GM12878 (cell line): ENCODE results near the gene APOE. TPM values are rescaled to one million over a fixed set of nuclear protein-coding genes. Genes with fewer than 3 reads are reported as not detected.

Experiments used
- ATAC-seq: fragments of 200-7000 bp; cut with Tn5 transposase; 3 replicates; pipeline ENCODE4 v1.9.1; 2020; ENCODE audit warnings: mild to moderate bottlenecking, moderate library complexity
- BruUV-seq: library from RNA; stranded (reverse); fragments of 400-500 nt; replicated peaks from 2 replicates; lab custom pipeline; 2021; lab: Mats Ljungman, UMichigan
- CTCF ChIA-PET: fragments of 300-600 bp; sonication (Branson Sonifier 250); formaldehyde crosslinking; extraction: SDS; loops from one replicate; lab custom pipeline; 2021; ENCODE audit warnings: inconsistent platforms; lab: Yijun Ruan, JAX
- POLR2A ChIA-PET: fragments of 350-600 bp; formaldehyde crosslinking; extraction: SDS; loops from one replicate; lab custom pipeline; 2021; ENCODE audit warnings: inconsistent platforms; lab: Charles Lee
- RAD21 ChIA-PET: fragments of 300-600 bp; sonication (Branson Sonifier 250); formaldehyde crosslinking; loops from one replicate; lab custom pipeline; 2023; ENCODE audit warnings: antibody characterized with exemption; ENCODE audit not compliant: unreplicated experiment; lab: Charles Lee
- SMC1A ChIA-PET: fragments of 300-600 bp; sonication (Branson Sonifier 250); formaldehyde crosslinking; loops from one replicate; lab custom pipeline; 2023; ENCODE audit not compliant: unreplicated experiment, uncharacterized antibody; lab: Charles Lee
- DNase-seq: peaks from one replicate; pipeline ENCODE4 v3.0.0-alpha.2; 2011; ENCODE audit warnings: low read depth, low spot score
- FAIRE-seq: peaks from 3 replicates; lab custom pipeline; 2011; peaks lifted over from hg19 to GRCh38; lab: Jason Lieb, UNC
- H2AFZ ChIP-seq: 2 replicates; pipeline ENCODE4 v1.6.0; 2011; ENCODE audit warnings: low read depth, low read length, control low read depth; ENCODE audit not compliant: control insufficient read depth
- H3K27ac ChIP-seq: 2 replicates; pipeline ENCODE4 v1.5.1; 2011; ENCODE audit warnings: control low read depth; ENCODE audit not compliant: control insufficient read depth, insufficient read depth
- H3K27me3 ChIP-seq, 2 experiments: replicated peaks in 1 of 2; 2 replicates each; pipeline versions ENCODE4 v1.6.0 to v1.6.1; 2011; ENCODE audit warnings: low read length in 1 of 2; ENCODE audit not compliant: control insufficient read depth in 2 of 2, insufficient read depth in 2 of 2
- H3K36me3 ChIP-seq, 2 experiments: 2 replicates each; pipeline ENCODE4 v1.5.1; 2011; ENCODE audit warnings: low read length in 1 of 2; ENCODE audit not compliant: control insufficient read depth in 2 of 2, insufficient read depth in 2 of 2
- H3K4me1 ChIP-seq: 2 replicates; pipeline ENCODE4 v1.6.1; 2011; ENCODE audit warnings: mild to moderate bottlenecking, low read length, moderate library complexity, mixed read lengths; ENCODE audit not compliant: control insufficient read depth, insufficient read depth
- H3K4me2 ChIP-seq: 2 replicates; pipeline ENCODE4 v1.6.0; 2011; ENCODE audit warnings: control low read depth; ENCODE audit not compliant: control insufficient read depth, insufficient read depth
- H3K4me3 ChIP-seq: fragments of 200-600 bp; sonication (generic); 2 replicates; pipeline ENCODE4 v1.5.1; 2016
- H3K79me2 ChIP-seq: 2 replicates; pipeline ENCODE4 v1.6.0; 2011; ENCODE audit warnings: low read length; ENCODE audit not compliant: control insufficient read depth, insufficient read depth
- H3K9ac ChIP-seq: 2 replicates; pipeline ENCODE4 v1.8.0; 2011; ENCODE audit warnings: low read length, control low read depth, mixed read lengths; ENCODE audit not compliant: control insufficient read depth, insufficient read depth
- H3K9me3 ChIP-seq: replicated peaks from 3 replicates; pipeline ENCODE4 v1.5.1; 2011; ENCODE audit warnings: mild to moderate bottlenecking, low read length; ENCODE audit not compliant: control insufficient read depth, insufficient read depth
- H4K20me1 ChIP-seq: 2 replicates; pipeline ENCODE4 v1.6.0; 2011; ENCODE audit not compliant: control insufficient read depth, insufficient read depth
- CHD4 ChIP-seq: fragments of 200-600 bp; sonication (generic); IDR thresholded peaks from 2 replicates; pipeline ENCODE4 v1.6.1; 2016; ENCODE audit warnings: mild to moderate bottlenecking
- EED ChIP-seq: sonication (generic); IDR thresholded peaks from 2 replicates; pipeline ENCODE4 v1.6.1; 2016; ENCODE audit warnings: antibody characterized with exemption, low read depth
- POLR2A ChIP-seq: IDR thresholded peaks from 2 replicates; pipeline ENCODE4 v1.6.1; 2011; ENCODE audit warnings: low read depth, mild to moderate bottlenecking, low read length
- SIX5 ChIP-seq: IDR thresholded peaks from 2 replicates; pipeline ENCODE4 v1.6.1; 2011; ENCODE audit warnings: mild to moderate bottlenecking, low read depth, low read length, moderate library complexity; ENCODE audit not compliant: severe bottlenecking
- WGBS: methylation state at CpG from one replicate; pipeline ENCODE4 v1.1.6; 2016; ENCODE audit warnings: low lambda C conversion rate; ENCODE audit not compliant: insufficient replicate concordance, insufficient coverage; ENCODE audit errors: missing lambda C conversion rate; 5-methylcytosine and 5-hydroxymethylcytosine counted together
- in situ Hi-C: fragments of 300-500 bp; cut with MboI; formaldehyde crosslinking; loops from 9 replicates; pipeline ENCODE4 v1.14.3; 2018; ENCODE audit warnings: mixed read lengths
- intact Hi-C: fragments of 100-400 bp; cut with micrococcal nuclease; formaldehyde crosslinking; loops from one replicate; pipeline ENCODE4 v1.14.2; 2022; ENCODE audit not compliant: unreplicated experiment
- polyA plus RNA-seq, 11 experiments: library from polyadenylated mRNA; depleted of rRNA in 4 of 11; unstranded in 6 of 11; stranded (reverse) in 5 of 11; fragments of >200 nt; fragmentation: Nextera tagmentation in 4 of 11; fragmentation: Illumina TruSeq in 1 of 11; extraction: Ambion mirVana in 4 of 11; extraction: Trizol in 1 of 11; gene quantifications; 1 replicate in 1 of 11; 2 replicates in 10 of 11; pipeline versions ENCODE4 v1.2.1 to v1.2.3, GENCODE V29; 2011 to 2016; ENCODE audit warnings: inconsistent platforms in 2 of 11, missing spikeins in 2 of 11, low read depth in 1 of 11
- total RNA-seq, 4 experiments: library from RNA; depleted of rRNA in 3 of 4; stranded (reverse); fragments of >200 nt in 3 of 4; fragmentation: Illumina TruSeq in 1 of 4; extraction: Trizol in 1 of 4; gene quantifications; 2 replicates each; pipeline versions ENCODE4 v1.2.1 to v1.2.3, GENCODE V29; 2013 to 2021

APOE gene
- total and polyA plus RNA-seq, 10 of the 15 experiments (the other 5 are each of a cell fraction or from before 2014, with no cell fraction given), result 0.22 to 3.7 (median 0.44) TPM; not detected in 4

DNA sequence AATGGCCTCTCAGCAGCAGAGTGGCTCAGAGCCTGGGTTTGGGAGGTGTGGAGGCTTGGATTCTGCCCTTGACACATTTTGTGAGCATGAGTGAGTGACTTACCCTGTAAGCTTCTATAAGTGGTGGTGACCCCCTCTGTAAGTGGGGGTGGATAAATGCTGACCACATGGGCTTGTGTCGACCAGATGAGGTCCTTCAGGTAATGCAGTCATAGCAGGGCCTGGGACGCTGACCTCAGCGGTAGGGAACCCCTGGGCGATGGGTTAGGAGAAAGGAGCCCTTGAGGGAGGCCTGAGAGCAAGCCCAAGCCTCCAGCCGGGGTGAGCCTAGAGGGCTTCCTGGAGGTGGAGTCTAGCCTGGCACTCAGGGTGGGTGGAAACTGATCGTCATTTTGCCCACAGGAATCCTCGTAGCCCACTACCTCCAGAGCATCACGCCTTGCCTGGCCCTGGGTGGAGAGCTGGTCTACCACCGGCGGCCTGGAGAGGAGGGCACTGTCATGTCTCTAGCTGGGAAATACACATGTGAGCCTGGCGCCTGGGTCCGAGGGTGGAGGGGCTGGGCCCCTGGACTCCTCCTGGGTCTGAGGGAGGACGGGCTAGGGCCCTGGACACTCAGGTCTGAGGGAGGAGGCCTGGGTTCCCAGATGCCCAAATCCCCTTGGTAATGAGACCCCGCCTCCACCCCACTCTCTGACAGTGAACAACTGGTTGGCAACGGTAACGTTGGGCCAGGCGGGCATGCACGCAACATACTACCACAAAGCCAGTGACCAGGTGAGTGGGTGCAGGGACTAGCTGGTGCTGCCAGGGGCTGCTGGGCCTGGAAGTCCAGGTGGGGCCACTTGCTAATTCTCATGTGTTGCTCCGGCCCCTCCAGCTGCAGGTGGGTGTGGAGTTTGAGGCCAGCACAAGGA, 5.0 kb upstream of the APOE start:
- DNase-seq (no peak), FAIRE-seq (no peak), ATAC-seq (no peak)
- Histone ChIP-seq H3K79me2 (no peaks in the 10 kb centered on the region), H3K27me3 (no peaks in the 10 kb centered on the region), H3K9ac (no peak overlapping the region), H3K4me2 (no peak overlapping the region), H3K9me3 (no peaks in the 10 kb centered on the region), H4K20me1 (no peaks in the 10 kb centered on the region; the same call in 1 of the 2 replicates), H2AFZ (no peak overlapping the region), H3K27ac (no peak overlapping the region), H3K36me3 (peaks cover 13 to 31% of the 10 kb centered on the region in 2 experiments; a peak in 3 of 4 replicates), H3K4me3 (no peak overlapping the region), H3K4me1 (no peaks in the 10 kb centered on the region)
- ChIA-PET RAD21 (no interaction called here), POLR2A (no interaction called here), SMC1A (no interaction called here), CTCF (interaction anchor here (1.0 to 1.6 kb wide), 2 partner anchors 49 to 159 kb away, joined by 3 to 4 read pairs; no protein-coding TSS in a partner anchor)
- no peak for TF ChIP-seq SIX5
- no peak for TF ChIP-seq EED
- TF ChIP-seq POLR2A, result no peak
- BruUV-seq, result no TSS peak
- intact Hi-C loops (no loop called here), in situ Hi-C loops (loop anchor here (5.0 to 10.0 kb wide), 3 partner anchors 54 to 434 kb away; partner anchors contain the start of gene CLPTM1)
- WGBS, result 95% methylated on average over 19 of the region's 19 CpGs

DNA sequence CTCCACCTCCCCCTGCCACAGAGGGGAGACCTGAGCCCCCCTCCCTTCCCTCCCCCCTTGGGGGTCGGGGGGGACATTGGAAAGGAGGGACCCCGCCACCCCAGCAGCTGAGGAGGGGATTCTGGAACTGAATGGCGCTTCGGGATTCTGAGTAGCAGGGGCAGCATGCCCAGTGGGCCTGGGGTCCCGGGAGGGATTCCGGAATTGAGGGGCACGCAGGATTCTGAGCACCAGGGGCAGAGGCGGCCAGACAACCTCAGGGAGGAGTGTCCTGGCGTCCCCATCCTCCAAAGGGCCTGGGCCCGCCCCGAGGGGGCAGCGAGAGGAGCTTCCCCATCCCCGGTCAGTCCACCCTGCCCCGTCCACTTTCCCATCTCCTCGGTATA, 2.4 kb upstream of the APOE start:
- WGBS, result 65% methylated on average over 11 of the region's 15 CpGs
- SMC1A ChIA-PET, result interaction anchor here (2.3 kb wide), 1 partner anchor 48 kb away, joined by 11 read pairs; no protein-coding TSS in a partner anchor
- Histone ChIP-seq H3K4me1 (no peaks in the 10 kb centered on the region), H3K9me3 (no peaks in the 10 kb centered on the region), H3K9ac (no peak overlapping the region), H3K79me2 (no peaks in the 10 kb centered on the region), H2AFZ (no peak overlapping the region), H3K27me3 (no peaks in the 10 kb centered on the region), H3K4me3 (no peak overlapping the region), H3K27ac (no peak overlapping the region), H3K4me2 (no peak overlapping the region), H3K36me3 (peaks cover 8 to 22% of the 10 kb centered on the region in 2 experiments; a peak in 3 of 4 replicates), H4K20me1 (no peaks in the 10 kb centered on the region; the same call in 1 of the 2 replicates)
- POLR2A ChIA-PET, result no interaction called here
- DNase-seq (no peak), FAIRE-seq (no peak), ATAC-seq (no peak; the same call in 2 of the 3 replicates)
- CTCF ChIA-PET, result interaction anchor here (0.8 to 4.3 kb wide), 10 partner anchors 11 to 214 kb away, joined by 3 to 34 read pairs (median 4); partner anchors contain the start of genes APOC1, CLPTM1 and TOMM40
- in situ Hi-C loops (loop anchor here (5.0 to 10.0 kb wide), 3 partner anchors 52 to 432 kb away; partner anchors contain the start of gene CLPTM1), intact Hi-C loops (loop anchor here (2.0 kb wide), 2 partner anchors 48 to 156 kb away; no protein-coding TSS in a partner anchor)
- TF ChIP-seq CHD4, result no peak
- RAD21 ChIA-PET, result interaction anchor here (0.9 to 2.3 kb wide), 3 partner anchors 49 to 284 kb away, joined by 3 to 8 read pairs (median 3); no protein-coding TSS in a partner anchor
- TSS peak; percentile 54 for BruUV-seq
